Common myeloid progenitor, CD34-positive (primary cell): ENCODE data around the gene ANTKMT.

ENCODE experiments used
- CTCF ChIA-PET: fragments of 350-600 bp; sonication (Branson Sonifier 250); formaldehyde crosslinking; loops from one replicate; lab custom pipeline; 2021; ENCODE audit warnings: antibody characterized with exemption; lab: Charles Lee
- POLR2A ChIA-PET: fragments of 350-600 bp; sonication (Branson Sonifier 250); formaldehyde crosslinking; loops from one replicate; lab custom pipeline; 2021; ENCODE audit warnings: antibody characterized with exemption; lab: Charles Lee
- DNase-seq, 3 donors: peaks; one replicate each; pipeline versions ENCODE4 v3.0.0 to v3.0.0-alpha.2; 2013
- H3K27ac ChIP-seq, 2 experiments: 1 replicate in 1 of 2; 2 replicates in 1 of 2; pipeline ENCODE4 v1.7.0; 2013; ENCODE audit warnings: inconsistent platforms in 2 of 2, low read length in 2 of 2, mild to moderate bottlenecking in 2 of 2, low read depth in 1 of 2, moderate library complexity in 1 of 2; ENCODE audit not compliant: severe bottlenecking in 2 of 2, insufficient read depth in 1 of 2, poor library complexity in 1 of 2
- H3K27me3 ChIP-seq, 5 experiments: replicated peaks in 2 of 5; 1 replicate in 3 of 5; 2 replicates in 2 of 5; pipeline versions ENCODE4 v1.6.1 to v1.7.0; 2013; ENCODE audit warnings: low read length in 4 of 5, mild to moderate bottlenecking in 2 of 5, moderate library complexity in 2 of 5, inconsistent platforms in 1 of 5; ENCODE audit not compliant: insufficient read depth in 5 of 5, control insufficient read depth in 4 of 5
- H3K36me3 ChIP-seq, 4 experiments: 1 replicate in 2 of 4; 2 replicates in 2 of 4; pipeline versions ENCODE4 v1.6.1 to v1.7.0; 2013; ENCODE audit warnings: low read length in 3 of 4, control low read depth in 1 of 4, mild to moderate bottlenecking in 1 of 4; ENCODE audit not compliant: control insufficient read depth in 4 of 4, insufficient read depth in 4 of 4
- H3K4me1 ChIP-seq, 4 experiments: 1 replicate in 3 of 4; 2 replicates in 1 of 4; pipeline versions ENCODE4 v1.6.1 to v1.7.1; 2013; ENCODE audit warnings: low read length in 3 of 4, mild to moderate bottlenecking in 3 of 4, control low read depth in 1 of 4, inconsistent platforms in 1 of 4, moderate library complexity in 1 of 4; ENCODE audit not compliant: control insufficient read depth in 4 of 4, insufficient read depth in 4 of 4; ENCODE audit errors: control extremely low read depth in 1 of 4
- H3K4me3 ChIP-seq, 7 experiments: 1 replicate in 4 of 7; 2 replicates in 3 of 7; pipeline versions ENCODE4 v1.5.1 to v1.7.0; 2013; ENCODE audit warnings: mild to moderate bottlenecking in 7 of 7, low read length in 6 of 7, moderate library complexity in 6 of 7, inconsistent platforms in 2 of 7, low read depth in 2 of 7, control low read depth in 1 of 7; ENCODE audit not compliant: insufficient read depth in 4 of 7, control insufficient read depth in 1 of 7; ENCODE audit errors: extremely low read depth in 1 of 7
- H3K9me3 ChIP-seq, 5 experiments: 1 replicate in 4 of 5; 2 replicates in 1 of 5; pipeline versions ENCODE4 v1.6.1 to v1.7.1; 2013; ENCODE audit warnings: low read length in 4 of 5, mild to moderate bottlenecking in 2 of 5, inconsistent platforms in 1 of 5, low read depth in 1 of 5, moderate library complexity in 1 of 5; ENCODE audit not compliant: control insufficient read depth in 4 of 5, insufficient read depth in 2 of 5; ENCODE audit errors: control extremely low read depth in 1 of 5
- WGBS: methylation state at CpG from one replicate; pipeline ENCODE4 v1.1.5; 2013; ENCODE audit not compliant: insufficient coverage; 5-methylcytosine and 5-hydroxymethylcytosine counted together

Gene ANTKMT

GRCh38 chr16:716200-716568, 4.8 kb upstream of the ANTKMT start:
- Histone ChIP-seq H3K4me3 (no peak overlapping the region), H3K27me3 (peaks cover 0 to 43% (median 7%) of the 10 kb centered on the region in 5 experiments), H3K4me1 (peaks cover 0 to 48% (median 44%) of the 10 kb centered on the region in 4 experiments), H3K27ac (no peak overlapping the region), H3K36me3 (no peaks in the 10 kb centered on the region), H3K9me3 (no peaks in the 10 kb centered on the region)
- CTCF ChIA-PET = interaction anchor here (0.7 to 3.4 kb wide), 8 partner anchors 10 to 72 kb away, joined by 3 to 17 read pairs (median 6); partner anchors contain the start of genes CCDC78, CHTF18, CIAO3 and RPUSD1
- POLR2A ChIA-PET = interaction anchor here (1.3 kb wide), 1 partner anchor 10 kb away, joined by 4 read pairs; the partner anchor contains the start of gene CCDC78
- 42% methylated on average over 7 of the region's 12 CpGs for WGBS
- no peak for DNase-seq

- 95% methylated on average over 22 of the region's 29 CpGs for WGBS
- DNase-seq = no peak
- Histone ChIP-seq H3K27me3 (peaks cover 0 to 42% (median 7%) of the 10 kb centered on the region in 5 experiments), H3K4me3 (no peak overlapping the region), H3K27ac (no peak overlapping the region), H3K9me3 (no peaks in the 10 kb centered on the region), H3K4me1 (peaks cover 0 to 54% (median 50%) of the 10 kb centered on the region in 4 experiments), H3K36me3 (no peaks in the 10 kb centered on the region)
- POLR2A ChIA-PET = interaction anchor here (1.3 kb wide), 1 partner anchor 9 kb away, joined by 4 read pairs; the partner anchor contains the start of gene CCDC78
- CTCF ChIA-PET = interaction anchor here (1.0 to 3.4 kb wide), 9 partner anchors 9 to 71 kb away, joined by 3 to 17 read pairs (median 5); partner anchors contain the start of genes CCDC78, CHTF18, CIAO3 and RPUSD1
Measured at GRCh38 chr16:716768-717325, 4.1 kb upstream of the ANTKMT start.

- POLR2A ChIA-PET = no interaction called here
Measured at GRCh38 chr16:717450-718245, 3.3 kb upstream of the ANTKMT start.

GRCh38 chr16:718389-718788, 2.6 kb upstream of the ANTKMT start:
- POLR2A ChIA-PET = no interaction called here
- Histone ChIP-seq H3K27me3 (peaks cover 0 to 37% (median 6%) of the 10 kb centered on the region in 5 experiments), H3K9me3 (no peaks in the 10 kb centered on the region), H3K27ac (no peak overlapping the region), H3K4me3 (no peak overlapping the region), H3K4me1 (peaks cover 0 to 59% (median 51%) of the 10 kb centered on the region in 4 experiments), H3K36me3 (peaks cover 0 to 6% (median 0%) of the 10 kb centered on the region in 4 experiments)
- CTCF ChIA-PET = interaction anchor here (1.8 to 3.4 kb wide), 2 partner anchors 26 to 30 kb away, joined by 5 to 15 read pairs; no protein-coding TSS in a partner anchor
- no peak for DNase-seq
- 93% methylated on average over 9 of the region's 9 CpGs for WGBS

More at GRCh38 chr16:717450-718245, 3.3 kb upstream of the ANTKMT start:
- no peak overlapping the region for H3K4me3 ChIP-seq
- H3K9me3 ChIP-seq = no peaks in the 10 kb centered on the region
- H3K27ac ChIP-seq = no peak overlapping the region
- CTCF ChIA-PET = interaction anchor here (1.0 to 3.4 kb wide), 6 partner anchors 8 to 67 kb away, joined by 3 to 17 read pairs (median 4); partner anchors contain the start of genes CCDC78 and CIAO3
- DNase-seq = no peak
- H3K4me1 ChIP-seq = peaks cover 0 to 59% (median 51%) of the 10 kb centered on the region in 4 experiments
- peaks cover 0 to 3% (median 0%) of the 10 kb centered on the region in 4 experiments for H3K36me3 ChIP-seq
- WGBS = 85% methylated on average over 27 of the region's 32 CpGs
- peaks cover 0 to 39% (median 6%) of the 10 kb centered on the region in 5 experiments for H3K27me3 ChIP-seq

GRCh38 chr16:718922-719321, 2.0 kb upstream of the ANTKMT start:
- no peak for DNase-seq
- WGBS = 92% methylated on average over 6 of the region's 6 CpGs
- POLR2A ChIA-PET = interaction anchor here (0.6 kb wide), 1 partner anchor 321 kb away, joined by 5 read pairs; no protein-coding TSS in a partner anchor
- H3K4me3 ChIP-seq = no peak overlapping the region
- CTCF ChIA-PET = interaction anchor here (0.9 to 4.3 kb wide), 7 partner anchors 8 to 69 kb away, joined by 3 to 23 read pairs (median 4); partner anchors contain the start of genes CHTF18 and RPUSD1
- peaks cover 0 to 59% (median 50%) of the 10 kb centered on the region in 4 experiments for H3K4me1 ChIP-seq
- H3K27me3 ChIP-seq = peaks cover 0 to 32% (median 6%) of the 10 kb centered on the region in 5 experiments
- H3K36me3 ChIP-seq = peaks cover 0 to 6% (median 0%) of the 10 kb centered on the region in 4 experiments
- no peaks in the 10 kb centered on the region for H3K9me3 ChIP-seq
- no peak overlapping the region for H3K27ac ChIP-seq

GRCh38 chr16:719815-720446, 1.0 kb upstream of the ANTKMT start:
- CTCF ChIA-PET = interaction anchor here (0.9 to 4.3 kb wide), 10 partner anchors 9 to 68 kb away, joined by 3 to 23 read pairs (median 4); partner anchors contain the start of genes CHTF18 and RPUSD1
- 17% methylated on average over 12 of the region's 16 CpGs for WGBS
- Histone ChIP-seq H3K4me1 (peaks cover 0 to 55% (median 41%) of the 10 kb centered on the region in 4 experiments), H3K36me3 (peaks cover 0 to 6% (median 0%) of the 10 kb centered on the region in 4 experiments), H3K4me3 (peak overlapping the region; percentile 52 to 83 (median 76)), H3K9me3 (no peaks in the 10 kb centered on the region), H3K27ac (peak overlapping the region in 1 of 2 experiments; percentile 49), H3K27me3 (peaks cover 0 to 26% (median 6%) of the 10 kb centered on the region in 5 experiments)
- peak in 1 of 3 donors; percentile 41 for DNase-seq
- POLR2A ChIA-PET = interaction anchor here (0.6 kb wide), 1 partner anchor 322 kb away, joined by 5 read pairs; no protein-coding TSS in a partner anchor
